DMS79 treated with DMSO at 0.1 percent for 48 hours (cell line): ENCODE data around the gene SYTL4.

ENCODE experiments used
- DNase-seq: peaks from one replicate; lab custom pipeline; 2025; lab: John Stamatoyannopoulos, UW

Gene SYTL4

GRCh38 chrX:100648458-100649417 lies 83.2 kb downstream of the SYTL4 start:
- no peak for DNase-seq

- no peak for DNase-seq
Measured at GRCh38 chrX:100647739-100648138, 84.2 kb downstream of the SYTL4 start.

- no peak for DNase-seq
Measured at GRCh38 chrX:100647095-100647494, 84.8 kb downstream of the SYTL4 start.

DNA sequence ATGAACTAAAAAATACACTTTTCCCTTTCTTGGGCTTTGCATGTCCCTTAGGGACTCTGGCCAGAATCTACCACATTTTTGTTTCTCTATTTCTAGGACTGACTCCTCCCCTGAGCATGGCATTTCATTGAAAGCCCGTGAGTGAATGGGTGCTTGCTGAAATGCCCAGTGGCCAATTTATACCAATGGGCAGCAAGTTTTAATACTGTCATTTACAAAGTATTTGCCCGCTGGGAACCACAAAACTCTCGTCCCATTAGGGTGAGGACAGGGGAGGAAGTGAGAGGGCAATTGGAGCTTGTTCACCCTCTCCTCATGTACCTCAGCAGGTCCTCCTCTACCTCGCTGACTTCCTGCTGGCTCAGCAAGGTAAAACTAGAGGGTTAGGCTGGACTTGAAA lies 86.8 kb downstream of the SYTL4 start:
- no peak for DNase-seq

- no peak for DNase-seq
Measured at GRCh38 chrX:100643956-100644860, 87.7 kb downstream of the SYTL4 start, which contains the start of gene SRPX2. Gene SRPX2, plus strand, starts transcription at chrX:100644199. Its CDS starts 2,124 bp downstream, at chrX:100646323.

GRCh38 chrX:100643212-100643611 lies 88.7 kb downstream of the SYTL4 start:
- no peak for DNase-seq

- no peak for DNase-seq
Measured at GRCh38 chrX:100642290-100642689, 89.6 kb downstream of the SYTL4 start.

- DNase-seq = peak; percentile 70
Measured at GRCh38 chrX:100636321-100636991, 95.5 kb downstream of the SYTL4 start, which contains the start of gene TSPAN6. Gene TSPAN6, minus strand, starts transcription at chrX:100636806. Its CDS starts 112 bp downstream, at chrX:100636694.

DNA sequence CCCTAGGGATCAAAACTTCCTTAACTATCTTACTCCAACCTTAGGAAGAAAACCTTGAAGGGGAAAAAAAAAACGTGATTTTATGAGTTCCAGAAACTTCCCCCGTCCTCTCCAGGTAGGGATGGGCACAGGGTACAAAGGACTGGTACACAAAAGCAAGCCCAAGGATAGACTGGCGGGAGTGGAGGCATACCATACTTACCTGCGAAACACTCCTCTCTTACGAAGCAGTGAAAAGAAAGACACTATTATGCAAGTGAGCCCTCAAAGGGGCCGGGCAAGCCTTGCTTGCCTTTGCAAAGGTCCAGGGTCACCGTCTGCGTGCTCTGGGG lies 96.0 kb downstream of the SYTL4 start:
- peak; percentile 15 for DNase-seq

DNA sequence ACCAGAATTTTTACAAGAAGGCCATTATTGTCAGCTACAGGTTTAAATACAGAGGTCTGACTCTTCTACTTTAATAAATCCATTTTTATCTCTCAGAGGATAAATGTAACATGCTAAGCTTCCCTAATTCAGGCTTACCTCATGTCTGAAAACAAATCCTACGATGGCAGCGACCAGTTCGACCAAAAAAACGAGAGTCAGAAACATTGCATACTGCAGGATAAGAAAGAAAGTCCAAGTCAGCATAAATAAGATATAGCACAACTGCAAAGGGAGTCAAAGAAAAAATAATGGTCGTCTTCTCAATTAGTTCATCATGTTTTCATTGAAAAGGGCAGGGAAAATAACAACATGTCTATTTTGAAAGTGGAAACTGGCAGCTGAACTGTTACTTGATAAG lies 96.9 kb downstream of the SYTL4 start:
- no peak for DNase-seq

DNA sequence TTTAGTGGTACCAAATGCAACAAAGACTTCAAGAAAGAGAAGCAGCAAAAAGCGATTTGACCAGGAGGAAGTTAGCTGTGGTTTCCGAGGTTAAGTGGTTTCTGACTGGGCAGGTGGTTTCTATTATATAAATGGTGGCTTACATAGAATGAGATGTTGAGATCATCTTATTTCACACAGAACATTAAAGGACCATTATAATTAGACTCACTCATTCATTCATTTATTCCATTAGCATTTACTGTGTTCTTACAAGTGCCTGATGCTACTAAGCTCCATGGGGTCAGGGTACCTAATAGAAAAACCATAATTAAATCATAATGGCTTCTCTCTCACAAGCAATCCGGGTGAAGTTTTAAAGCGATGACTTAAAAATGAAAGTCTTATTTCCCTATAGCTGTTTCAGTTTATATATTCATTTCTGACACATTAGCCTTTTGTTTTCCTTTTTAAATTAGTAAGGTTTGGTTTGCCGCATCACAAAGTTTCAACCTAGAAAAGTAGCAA lies 105.9 kb downstream of the SYTL4 start:
- DNase-seq = no peak
